ENCODE data around the gene MAGI1.

GRCh38 chr3:65502526-65502925 lies 536.2 kb downstream of the MAGI1 start:
- TF ChIP-seq POLR2A (IDR thresholded peaks at IDR 0.05; ENCODE audit: low read depth, low read length): no peak
- no peak for TF ChIP-seq POLR2AphosphoS5 (IDR thresholded peaks at IDR 0.05; ENCODE audit: low read depth, low read length)
- no peak for TF ChIP-seq TAF1 (IDR thresholded peaks at IDR 0.05; ENCODE audit: borderline replicate concordance, low read depth, low read length)

Data from GM12892 (cell line).